Endothelial cell of hepatic sinusoid (primary cell): ENCODE measurements around the gene TMEM14C.

Experiments
- in situ Hi-C: cut with HindIII; loops from 2 replicates; pipeline ENCODE4 v1.10.0; 2017; ENCODE audit warnings: low sequenced_read_pairs

TMEM14C gene

GRCh38 chr6:10759312-10759839, 36.5 kb downstream of the TMEM14C start:
- in situ Hi-C loops = no loop called here

GRCh38 chr6:10759884-10760329, 37.0 kb downstream of the TMEM14C start:
- in situ Hi-C loops = no loop called here

- in situ Hi-C loops = no loop called here
Observed at GRCh38 chr6:10763006-10763405, 40.1 kb downstream of the TMEM14C start.

- in situ Hi-C loops = no loop called here
Observed at GRCh38 chr6:10769419-10769818, 46.5 kb downstream of the TMEM14C start.

- in situ Hi-C loops = no loop called here
Observed at GRCh38 chr6:10771371-10771894, 48.6 kb downstream of the TMEM14C start.

GRCh38 chr6:10778230-10778629, 55.4 kb downstream of the TMEM14C start:
- in situ Hi-C loops = no loop called here

GRCh38 chr6:10779076-10779475, 56.2 kb downstream of the TMEM14C start:
- in situ Hi-C loops = no loop called here
